Measurements from ENCODE around the gene TEX54. TPM values are rescaled to one million over a fixed set of nuclear protein-coding genes. Genes with fewer than 3 reads are reported as not detected.

TEX54 gene
- total RNA-seq, 1 experiment from 2014 or later = not detected

GRCh38 chr11:62804310-62805075 is 28.1 kb downstream of the TEX54 start:
- H3K4me3 Mint-ChIP-seq (ENCODE audit: low read depth, unreplicated experiment) = peak overlapping the region; percentile 92
- intact Hi-C loops (cut with micrococcal nuclease; ENCODE audit: unreplicated experiment) = no loop called here
- TF ChIP-seq, protein P1, sequence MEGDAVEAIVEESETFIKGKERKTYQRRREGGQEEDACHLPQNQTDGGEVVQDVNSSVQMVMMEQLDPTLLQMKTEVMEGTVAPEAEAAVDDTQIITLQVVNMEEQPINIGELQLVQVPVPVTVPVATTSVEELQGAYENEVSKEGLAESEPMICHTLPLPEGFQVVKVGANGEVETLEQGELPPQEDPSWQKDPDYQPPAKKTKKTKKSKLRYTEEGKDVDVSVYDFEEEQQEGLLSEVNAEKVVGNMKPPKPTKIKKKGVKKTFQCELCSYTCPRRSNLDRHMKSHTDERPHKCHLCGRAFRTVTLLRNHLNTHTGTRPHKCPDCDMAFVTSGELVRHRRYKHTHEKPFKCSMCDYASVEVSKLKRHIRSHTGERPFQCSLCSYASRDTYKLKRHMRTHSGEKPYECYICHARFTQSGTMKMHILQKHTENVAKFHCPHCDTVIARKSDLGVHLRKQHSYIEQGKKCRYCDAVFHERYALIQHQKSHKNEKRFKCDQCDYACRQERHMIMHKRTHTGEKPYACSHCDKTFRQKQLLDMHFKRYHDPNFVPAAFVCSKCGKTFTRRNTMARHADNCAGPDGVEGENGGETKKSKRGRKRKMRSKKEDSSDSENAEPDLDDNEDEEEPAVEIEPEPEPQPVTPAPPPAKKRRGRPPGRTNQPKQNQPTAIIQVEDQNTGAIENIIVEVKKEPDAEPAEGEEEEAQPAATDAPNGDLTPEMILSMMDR (IDR thresholded peaks at IDR 0.05; ENCODE audit: unreplicated experiment) = no peak
- BruUV-seq (replicated peaks) = TSS peak; percentile 67
- H3K27me3 Mint-ChIP-seq (ENCODE audit: unreplicated experiment) = no peaks in the 10 kb centered on the region
- peak overlapping the region; percentile 98 for H3K27ac Mint-ChIP-seq (ENCODE audit: unreplicated experiment)
- H3K9me3 Mint-ChIP-seq (ENCODE audit: low read depth, unreplicated experiment) = no peaks in the 10 kb centered on the region
- DNase-seq = no peak
- CTCF ChIA-PET = no interaction called here
- peaks cover 67% of the 10 kb centered on the region for H3K36me3 Mint-ChIP-seq (ENCODE audit: insufficient read depth, unreplicated experiment)
- H3K4me1 Mint-ChIP-seq (ENCODE audit: low read depth, unreplicated experiment) = peaks cover 9% of the 10 kb centered on the region

- Mint-ChIP-seq H3K27me3 (ENCODE audit: unreplicated experiment) (no peaks in the 10 kb centered on the region), H3K4me1 (ENCODE audit: low read depth, unreplicated experiment) (peaks cover 2% of the 10 kb centered on the region), H3K36me3 (ENCODE audit: insufficient read depth, unreplicated experiment) (peaks cover 75% of the 10 kb centered on the region), H3K9me3 (ENCODE audit: low read depth, unreplicated experiment) (no peaks in the 10 kb centered on the region), H3K4me3 (ENCODE audit: low read depth, unreplicated experiment) (no peak overlapping the region), H3K27ac (ENCODE audit: unreplicated experiment) (no peak overlapping the region)
- TF ChIP-seq, protein P1 (IDR thresholded peaks at IDR 0.05; ENCODE audit: unreplicated experiment) = no peak
- DNase-seq = no peak
- BruUV-seq (replicated peaks) = no TSS peak
- intact Hi-C loops (cut with micrococcal nuclease; ENCODE audit: unreplicated experiment) = no loop called here
- CTCF ChIA-PET = interaction anchor here (0.6 kb wide), 1 partner anchor 1126 kb away, joined by 5 read pairs; no protein-coding TSS in a partner anchor
Measured at GRCh38 chr11:62801071-62801470, 31.6 kb downstream of the TEX54 start.

DNA sequence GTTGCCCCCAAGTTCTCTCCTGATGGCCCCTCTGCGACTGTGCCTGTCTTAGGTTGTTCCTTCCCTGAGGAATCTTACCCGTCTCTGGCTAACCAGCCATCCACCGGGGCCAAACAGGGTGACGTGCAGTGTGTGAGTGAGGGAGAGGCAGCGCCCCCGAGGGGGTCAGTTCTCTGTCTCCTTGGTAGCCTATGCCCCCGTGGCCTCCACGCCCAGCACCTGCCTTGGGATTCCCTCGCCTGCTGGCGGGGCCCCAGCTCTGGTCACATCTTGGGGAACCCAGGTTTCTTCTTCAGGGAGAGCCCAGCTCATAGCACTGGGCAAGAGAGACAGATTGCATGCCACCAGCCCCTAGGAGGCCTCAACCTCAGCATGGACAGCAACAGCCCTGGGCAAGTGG is 33.2 kb downstream of the TEX54 start:
- Mint-ChIP-seq H3K27me3 (ENCODE audit: unreplicated experiment) (no peaks in the 10 kb centered on the region), H3K27ac (ENCODE audit: unreplicated experiment) (no peak overlapping the region), H3K36me3 (ENCODE audit: insufficient read depth, unreplicated experiment) (peaks cover 72% of the 10 kb centered on the region), H3K4me3 (ENCODE audit: low read depth, unreplicated experiment) (no peak overlapping the region), H3K4me1 (ENCODE audit: low read depth, unreplicated experiment) (no peaks in the 10 kb centered on the region), H3K9me3 (ENCODE audit: low read depth, unreplicated experiment) (no peaks in the 10 kb centered on the region)
- TF ChIP-seq, protein P1 (IDR thresholded peaks at IDR 0.05; ENCODE audit: unreplicated experiment) = no peak
- intact Hi-C loops (cut with micrococcal nuclease; ENCODE audit: unreplicated experiment) = no loop called here
- DNase-seq = no peak
- no TSS peak for BruUV-seq (replicated peaks)
- CTCF ChIA-PET = no interaction called here

DNA sequence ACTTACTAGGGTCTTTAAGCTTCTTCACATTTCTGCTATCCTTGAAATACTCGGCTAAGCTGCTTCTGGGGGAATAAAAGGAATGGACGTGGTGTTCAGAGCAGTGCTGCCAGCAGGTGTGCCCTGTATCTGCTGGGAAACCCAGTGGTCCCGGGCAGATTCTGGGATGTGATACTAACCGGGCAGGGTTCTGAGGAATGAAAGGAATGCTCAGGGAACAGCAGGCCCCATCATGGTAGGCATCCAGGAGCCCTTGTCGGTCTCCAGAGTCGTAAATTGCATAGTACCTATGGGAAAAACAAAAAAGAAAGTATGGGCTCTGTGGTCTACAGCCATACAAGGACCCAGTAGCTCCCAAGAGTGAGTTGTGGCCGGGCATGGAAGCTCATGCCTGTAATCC is 36.4 kb downstream of the TEX54 start:
- Mint-ChIP-seq H3K9me3 (ENCODE audit: low read depth, unreplicated experiment) (no peaks in the 10 kb centered on the region), H3K4me3 (ENCODE audit: low read depth, unreplicated experiment) (no peak overlapping the region), H3K4me1 (ENCODE audit: low read depth, unreplicated experiment) (no peaks in the 10 kb centered on the region), H3K27ac (ENCODE audit: unreplicated experiment) (no peak overlapping the region), H3K27me3 (ENCODE audit: unreplicated experiment) (no peaks in the 10 kb centered on the region), H3K36me3 (ENCODE audit: insufficient read depth, unreplicated experiment) (peaks cover 81% of the 10 kb centered on the region)
- DNase-seq = no peak
- TF ChIP-seq, protein P1 (IDR thresholded peaks at IDR 0.05; ENCODE audit: unreplicated experiment) = no peak
- intact Hi-C loops (cut with micrococcal nuclease; ENCODE audit: unreplicated experiment) = no loop called here
- no TSS peak for BruUV-seq (replicated peaks)
- CTCF ChIA-PET = interaction anchor here (0.6 kb wide), 1 partner anchor 15 kb away, joined by 4 read pairs; no protein-coding TSS in a partner anchor

All from Calu3 (cell line).